ENCODE data around the gene PPIP5K2. TPM values are rescaled to one million over a fixed set of nuclear protein-coding genes. Genes with fewer than 3 reads are reported as not detected.

PPIP5K2 gene
- total RNA-seq, 1 donor from 2014 or later: 66.3 TPM

DNA sequence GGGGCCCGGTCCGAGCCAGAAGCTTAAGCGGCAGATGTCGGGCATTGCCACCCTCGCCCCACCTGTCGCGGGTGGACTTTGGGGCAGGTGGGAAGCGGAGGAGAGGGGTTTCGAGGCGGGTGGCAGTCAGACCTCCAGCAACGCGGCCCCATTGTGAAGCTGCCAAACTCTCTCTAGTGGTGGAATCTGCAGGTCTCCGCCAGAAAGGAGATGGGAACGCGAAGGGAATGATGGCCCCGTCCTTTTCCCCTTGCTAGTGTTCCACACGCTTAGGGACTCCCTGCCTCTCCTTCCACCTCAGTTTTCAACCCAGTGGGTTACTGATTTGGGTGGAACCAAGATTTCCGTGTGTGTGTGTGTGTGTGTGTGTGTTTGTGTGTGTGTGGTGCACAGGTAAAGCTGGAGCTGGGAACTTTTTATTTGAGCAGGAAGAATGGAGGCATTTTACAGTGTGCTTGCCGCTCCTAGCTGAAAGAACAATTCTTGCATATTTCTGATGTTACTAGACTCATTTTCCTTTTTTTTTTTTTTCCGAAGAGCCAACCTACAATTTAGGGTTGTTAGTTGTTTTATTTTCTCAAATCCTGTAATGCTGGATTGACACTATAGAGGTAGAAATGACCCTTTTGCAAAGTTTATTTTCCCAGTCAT, 139.7 kb downstream of the PPIP5K2 start:
- H3K4me3 Mint-ChIP-seq (ENCODE audit: unreplicated experiment): peak overlapping the region; percentile 95
- DNase-seq (ENCODE audit: low spot score): peak; percentile 21
- H3K27ac Mint-ChIP-seq (ENCODE audit: unreplicated experiment): no peak overlapping the region
- peaks cover 11% of the 10 kb centered on the region for H3K4me1 Mint-ChIP-seq (ENCODE audit: unreplicated experiment)
- H3K27me3 Mint-ChIP-seq (ENCODE audit: unreplicated experiment): peaks cover 9% of the 10 kb centered on the region
- TF ChIP-seq CTCF (IDR thresholded peaks at IDR 0.05; ENCODE audit: unreplicated experiment): no peak
- no peaks in the 10 kb centered on the region for H3K9me3 Mint-ChIP-seq (ENCODE audit: unreplicated experiment)
- H3K36me3 Mint-ChIP-seq (ENCODE audit: low read depth, unreplicated experiment): no peaks in the 10 kb centered on the region

DNA sequence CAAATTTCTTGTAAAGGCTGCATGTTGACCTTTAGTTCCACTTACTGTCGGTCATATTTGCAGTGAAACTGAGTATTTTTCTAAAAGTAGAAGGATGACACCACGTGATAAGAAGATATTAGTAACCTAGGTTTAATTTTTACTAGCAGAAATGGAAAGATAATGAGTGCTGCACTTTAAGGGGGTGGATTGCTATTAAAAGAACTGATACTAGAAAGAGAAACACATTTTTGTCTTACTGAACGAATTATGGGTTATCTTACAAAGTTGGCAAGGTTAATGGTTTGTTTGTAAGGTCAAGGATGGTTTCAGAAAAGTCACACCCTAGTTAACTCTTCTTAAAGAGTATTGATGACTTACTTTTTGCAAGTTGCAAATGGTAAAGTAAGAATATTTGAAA, 140.8 kb downstream of the PPIP5K2 start:
- peaks cover 11% of the 10 kb centered on the region for H3K4me1 Mint-ChIP-seq (ENCODE audit: unreplicated experiment)
- H3K9me3 Mint-ChIP-seq (ENCODE audit: unreplicated experiment): no peaks in the 10 kb centered on the region
- DNase-seq (ENCODE audit: low spot score): no peak
- peaks cover 6% of the 10 kb centered on the region for H3K27me3 Mint-ChIP-seq (ENCODE audit: unreplicated experiment)
- no peak overlapping the region for H3K4me3 Mint-ChIP-seq (ENCODE audit: unreplicated experiment)
- no peaks in the 10 kb centered on the region for H3K36me3 Mint-ChIP-seq (ENCODE audit: low read depth, unreplicated experiment)
- TF ChIP-seq CTCF (IDR thresholded peaks at IDR 0.05; ENCODE audit: unreplicated experiment): no peak
- H3K27ac Mint-ChIP-seq (ENCODE audit: unreplicated experiment): no peak overlapping the region

Other genes starting within 250 kb of the PPIP5K2 start
- 3.7 TPM for gene GIN1, start 163 bp upstream of the PPIP5K2 start, total RNA-seq (ENCODE audit: unreplicated experiment)
- 9.2 TPM for gene MACIR, start 138.5 kb downstream of the PPIP5K2 start, total RNA-seq (ENCODE audit: unreplicated experiment)